Upper lobe of right lung (tissue), 1 donor: ENCODE results near the gene POLD1. TPM values are rescaled to one million over a fixed set of nuclear protein-coding genes. Genes with fewer than 3 reads are reported as not detected.
A peak's percentile ranks its signal among the peaks of the same experiment; 100 is the strongest.

ENCODE experiments used
- ATAC-seq: fragments of 200-7000 bp; cut with Tn5 transposase; one replicate; pipeline ENCODE4 v1.9.1; 2020; ENCODE audit warnings: mild to moderate bottlenecking, moderate library complexity
- DNase-seq: peaks from one replicate; pipeline ENCODE4 v3.0.0-alpha.2; 2020
- H3K27ac ChIP-seq: fragments of 200-600 bp; one replicate; pipeline ENCODE4 v1.8.0; 2022
- H3K27me3 ChIP-seq: fragments of 200-600 bp; one replicate; pipeline ENCODE4 v1.8.0; 2022; ENCODE audit warnings: mild to moderate bottlenecking
- H3K36me3 ChIP-seq: fragments of 200-600 bp; one replicate; pipeline ENCODE4 v1.8.0; 2022
- H3K4me1 ChIP-seq: fragments of 200-600 bp; one replicate; pipeline ENCODE4 v1.8.0; 2022
- H3K4me3 ChIP-seq: fragments of 200-600 bp; one replicate; pipeline ENCODE4 v1.8.0; 2022; ENCODE audit warnings: mild to moderate bottlenecking
- H3K9me3 ChIP-seq: fragments of 200-600 bp; one replicate; pipeline ENCODE4 v1.8.0; 2022
- intact Hi-C: fragments of 100-400 bp; cut with DNase I; formaldehyde crosslinking; loops from one replicate; pipeline ENCODE4 v1.11.0; 2022
- total RNA-seq: library from RNA; stranded (reverse); fragmentation: NEBNext Ultra II Directional; extraction: Animal tissue kit (Norgen Biotek cat#: 25700); gene quantifications from one replicate; pipeline ENCODE4 v1.2.1, GENCODE V29; 2021
- TF ChIP-seq, protein P1 (sequence below): fragments of 200-600 bp; IDR thresholded peaks from one replicate; pipeline ENCODE4 v1.8.0; 2022; ENCODE audit warnings: antibody characterized with exemption
- donor health status: DM: no; HTN: yes; CAD: no; lungs with severe emphysema.

POLD1 gene
- total RNA-seq, 1 donor from 2014 or later = 34.4 TPM

DNA sequence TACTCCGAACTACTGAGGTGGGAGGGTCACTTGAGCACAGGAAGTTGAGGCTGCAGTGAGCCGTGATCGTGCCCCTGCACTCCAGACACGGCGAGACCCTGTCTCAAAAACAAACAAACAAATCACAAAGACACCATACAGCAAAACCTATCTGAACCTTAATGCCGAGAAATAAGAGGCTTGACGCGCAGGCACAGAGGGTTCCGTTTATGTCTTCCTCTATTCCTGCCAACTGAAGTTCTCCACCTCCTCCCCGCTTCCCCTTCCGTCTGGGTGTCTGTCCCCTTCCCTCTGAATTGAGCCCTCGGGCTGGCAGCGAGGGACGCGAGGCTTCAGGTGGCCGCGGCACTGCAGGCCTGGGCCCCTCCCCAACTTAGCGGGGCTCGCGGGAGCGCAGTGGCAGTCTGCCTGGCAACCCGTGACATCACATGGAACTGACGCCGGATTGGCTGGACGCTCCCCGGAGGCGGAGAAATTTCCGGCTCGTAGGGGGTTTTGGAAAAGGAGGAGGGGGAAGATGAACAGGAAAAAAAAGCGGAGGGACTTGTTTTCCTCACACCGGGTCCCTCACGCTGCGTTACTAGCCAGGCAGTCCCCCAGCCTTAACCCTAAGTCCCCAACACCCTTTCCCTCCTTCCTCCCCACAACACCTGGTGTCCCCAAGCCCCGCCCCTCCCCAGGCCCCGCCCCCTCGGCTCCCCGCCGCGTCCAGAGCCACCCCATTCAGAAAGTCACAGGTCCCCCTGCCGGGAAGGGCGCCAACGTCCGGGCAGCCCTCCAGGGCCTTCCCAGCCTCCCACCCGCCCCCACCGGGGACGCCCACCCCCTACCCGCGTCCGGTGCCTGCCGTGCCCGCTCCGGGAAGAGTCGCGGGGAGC, 47.4 kb downstream of the POLD1 start:
- Histone ChIP-seq H3K4me1 (peaks cover 14% of the 10 kb centered on the region), H3K27me3 (peaks cover 4% of the 10 kb centered on the region), H3K36me3 (no peaks in the 10 kb centered on the region), H3K9me3 (no peaks in the 10 kb centered on the region), H3K27ac (peak overlapping the region; percentile 81), H3K4me3 (peak overlapping the region; percentile 64)
- peak; percentile 94 for DNase-seq
- intact Hi-C loops = no loop called here
- peak; percentile 92 for ATAC-seq
- TF ChIP-seq, protein P1, sequence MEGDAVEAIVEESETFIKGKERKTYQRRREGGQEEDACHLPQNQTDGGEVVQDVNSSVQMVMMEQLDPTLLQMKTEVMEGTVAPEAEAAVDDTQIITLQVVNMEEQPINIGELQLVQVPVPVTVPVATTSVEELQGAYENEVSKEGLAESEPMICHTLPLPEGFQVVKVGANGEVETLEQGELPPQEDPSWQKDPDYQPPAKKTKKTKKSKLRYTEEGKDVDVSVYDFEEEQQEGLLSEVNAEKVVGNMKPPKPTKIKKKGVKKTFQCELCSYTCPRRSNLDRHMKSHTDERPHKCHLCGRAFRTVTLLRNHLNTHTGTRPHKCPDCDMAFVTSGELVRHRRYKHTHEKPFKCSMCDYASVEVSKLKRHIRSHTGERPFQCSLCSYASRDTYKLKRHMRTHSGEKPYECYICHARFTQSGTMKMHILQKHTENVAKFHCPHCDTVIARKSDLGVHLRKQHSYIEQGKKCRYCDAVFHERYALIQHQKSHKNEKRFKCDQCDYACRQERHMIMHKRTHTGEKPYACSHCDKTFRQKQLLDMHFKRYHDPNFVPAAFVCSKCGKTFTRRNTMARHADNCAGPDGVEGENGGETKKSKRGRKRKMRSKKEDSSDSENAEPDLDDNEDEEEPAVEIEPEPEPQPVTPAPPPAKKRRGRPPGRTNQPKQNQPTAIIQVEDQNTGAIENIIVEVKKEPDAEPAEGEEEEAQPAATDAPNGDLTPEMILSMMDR = no peak

DNA sequence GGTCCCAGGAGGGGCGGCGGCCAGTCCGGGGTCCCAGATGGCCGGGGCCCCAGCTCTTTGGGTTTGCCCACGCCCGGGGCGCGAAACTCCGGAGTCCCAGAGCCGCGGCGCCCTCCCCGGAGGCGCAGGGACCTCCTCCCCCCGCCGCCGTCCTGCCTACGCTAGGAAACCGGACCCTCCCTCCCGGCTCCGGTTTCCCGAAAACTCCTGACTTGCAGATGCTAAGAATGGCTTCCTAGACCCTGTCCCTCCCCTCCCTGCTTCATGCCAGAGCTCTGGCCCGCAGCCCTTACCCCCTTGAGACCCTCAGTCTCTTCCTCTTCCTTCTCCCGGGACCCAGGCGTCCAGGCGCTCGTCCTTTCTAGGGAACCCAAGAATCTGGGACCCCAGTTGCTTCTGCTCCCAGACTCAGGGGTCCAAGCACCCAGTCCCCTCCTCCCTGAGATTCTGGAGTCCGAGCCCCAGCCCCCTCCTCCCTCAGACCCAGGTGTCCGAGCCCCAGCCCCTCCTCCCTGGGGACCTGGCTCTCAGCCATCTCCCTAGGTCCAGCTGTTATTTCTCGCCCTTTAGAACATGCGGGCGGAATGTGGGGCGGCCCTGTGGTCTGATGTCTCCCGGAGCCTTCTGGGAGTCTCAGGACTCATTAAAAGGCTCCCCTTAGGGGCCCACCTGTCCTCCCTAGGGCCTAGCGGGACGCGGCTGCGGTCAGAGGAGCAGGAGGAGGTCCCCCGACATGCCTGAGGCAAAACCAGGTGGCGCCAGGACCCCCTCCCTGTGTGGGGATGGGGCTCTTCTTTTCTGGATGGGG, 48.3 kb downstream of the POLD1 start, which contains the start of gene MYBPC2:
Gene MYBPC2, plus strand, starts transcription at position 672 of the 808 bp plus-strand sequence. Its CDS starts 62 bp downstream, at position 734.
- Histone ChIP-seq H3K36me3 (no peaks in the 10 kb centered on the region), H3K4me1 (peaks cover 14% of the 10 kb centered on the region), H3K4me3 (peak within 1 kb of the TSS; percentile 64), H3K9me3 (no peaks in the 10 kb centered on the region), H3K27ac (peak within 1 kb of the TSS; percentile 81), H3K27me3 (peaks cover 4% of the 10 kb centered on the region)
- TF ChIP-seq, protein P1 = no peak
- intact Hi-C loops = no loop called here
- peak; percentile 2 for ATAC-seq
- no peak for DNase-seq

DNA sequence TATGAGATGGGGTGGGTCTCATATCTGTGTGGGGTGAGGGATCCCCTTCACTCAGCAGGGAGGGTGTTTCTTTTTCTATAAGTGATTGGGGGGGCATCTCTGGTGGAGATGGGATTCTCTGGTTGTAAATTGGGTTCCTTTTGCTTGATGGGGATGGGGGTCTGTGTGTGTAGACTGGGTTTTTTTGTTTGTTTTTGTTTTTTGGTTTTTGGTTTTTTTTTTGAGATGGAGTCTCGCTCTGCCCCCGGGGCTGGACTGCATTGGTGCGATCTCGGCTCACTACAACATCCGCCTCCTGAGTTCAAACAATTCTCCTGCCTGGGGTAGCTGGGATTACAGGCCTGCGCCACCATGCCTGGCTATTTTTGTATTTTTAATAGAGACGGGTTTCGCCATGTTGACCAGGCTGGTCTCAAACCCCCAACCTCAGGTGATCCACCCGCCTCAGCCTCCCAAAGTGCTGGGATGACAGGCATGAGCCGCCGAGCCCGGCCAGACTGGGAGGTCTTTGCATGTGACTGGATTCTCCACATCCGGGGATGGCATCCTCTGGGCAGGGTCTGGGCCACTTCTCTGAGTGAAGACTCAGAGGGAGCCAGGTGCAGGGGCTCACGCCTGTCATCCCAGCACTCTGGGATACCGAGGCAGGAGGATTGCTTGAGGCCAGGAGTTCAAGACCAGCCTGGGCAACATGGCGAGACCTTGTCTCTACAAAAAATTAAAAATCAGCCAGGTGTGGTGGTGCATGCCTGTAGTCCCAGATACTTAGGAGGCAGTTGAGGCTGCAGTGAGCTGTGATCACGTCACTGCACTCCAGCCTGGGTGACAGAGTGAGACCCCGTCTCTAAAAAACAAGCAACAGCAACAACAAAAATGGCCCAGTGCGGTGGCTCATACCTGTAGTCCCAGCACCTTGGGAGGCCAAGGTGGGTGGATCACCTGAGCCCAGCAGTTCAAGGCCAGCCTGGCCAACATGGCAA, 49.3 kb downstream of the POLD1 start:
- TF ChIP-seq, protein P1 = no peak
- no peaks in the 10 kb centered on the region for H3K36me3 ChIP-seq
- intact Hi-C loops = no loop called here
- no peaks in the 10 kb centered on the region for H3K9me3 ChIP-seq
- no peak overlapping the region for H3K27ac ChIP-seq
- H3K4me3 ChIP-seq = no peak overlapping the region
- H3K4me1 ChIP-seq = peaks cover 14% of the 10 kb centered on the region
- DNase-seq (no peak), ATAC-seq (no peak)
- peaks cover 4% of the 10 kb centered on the region for H3K27me3 ChIP-seq

DNA sequence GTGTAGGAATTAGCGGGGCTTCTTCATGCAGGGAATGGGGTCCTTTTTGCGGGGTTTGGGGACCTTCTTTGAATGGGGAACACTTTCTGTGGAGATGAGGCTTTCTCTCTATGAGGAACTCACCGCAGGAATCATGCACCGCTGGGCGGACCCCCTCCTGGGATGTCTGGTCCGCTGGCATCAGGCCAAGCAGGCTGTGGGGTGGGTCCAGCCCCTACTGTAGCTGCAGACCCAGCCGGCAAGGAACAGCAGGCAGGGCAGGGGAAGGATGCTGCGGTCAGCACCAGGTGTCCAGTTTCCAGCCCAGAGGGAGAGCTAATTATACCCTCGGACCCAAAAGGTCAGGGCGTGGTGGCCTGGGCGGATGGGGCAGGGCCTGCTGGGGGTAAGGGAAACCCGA, 50.4 kb downstream of the POLD1 start:
- intact Hi-C loops = no loop called here
- Histone ChIP-seq H3K36me3 (no peaks in the 10 kb centered on the region), H3K4me3 (no peak overlapping the region), H3K9me3 (no peaks in the 10 kb centered on the region), H3K4me1 (peaks cover 14% of the 10 kb centered on the region), H3K27me3 (peaks cover 4% of the 10 kb centered on the region), H3K27ac (no peak overlapping the region)
- ATAC-seq = no peak
- no peak for DNase-seq
- TF ChIP-seq, protein P1 = no peak

DNA sequence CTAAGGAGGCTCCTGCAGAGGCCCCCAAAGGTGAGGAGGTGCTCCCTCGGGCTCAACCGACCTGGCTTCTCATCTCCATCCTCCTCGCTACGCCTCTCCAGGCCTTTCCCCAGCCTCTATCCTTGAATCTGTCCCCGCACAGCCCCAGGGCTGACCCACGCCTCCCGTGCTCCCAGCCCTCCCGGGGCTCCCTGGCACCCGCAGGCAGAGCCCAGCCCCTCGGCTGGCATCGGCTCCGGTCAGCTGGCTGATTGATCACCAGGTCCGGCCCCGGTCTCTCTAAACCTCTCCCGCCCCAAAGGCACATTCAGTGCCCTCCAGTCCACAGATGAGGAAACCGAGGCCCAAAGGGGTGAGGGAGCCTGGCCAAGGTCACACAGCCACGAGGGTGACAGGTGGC, 51.1 kb downstream of the POLD1 start:
- intact Hi-C loops = no loop called here
- ATAC-seq (no peak), DNase-seq (no peak)
- Histone ChIP-seq H3K4me1 (peaks cover 14% of the 10 kb centered on the region), H3K36me3 (no peaks in the 10 kb centered on the region), H3K27me3 (peaks cover 4% of the 10 kb centered on the region), H3K27ac (no peak overlapping the region), H3K4me3 (no peak overlapping the region), H3K9me3 (no peaks in the 10 kb centered on the region)
- TF ChIP-seq, protein P1 = no peak
